CD14-positive monocyte (primary cell): Measurements from ENCODE around the gene ITPK1. TPM values are rescaled to one million over a fixed set of nuclear protein-coding genes. Genes with fewer than 3 reads are reported as not detected.
A peak's percentile ranks its signal among the peaks of the same experiment; 100 is the strongest.

ENCODE experiments used
- DNase-seq, 3 donors: peaks; one replicate each; pipeline ENCODE4 v3.0.0-alpha.2; 2011 to 2022
- H2AFZ ChIP-seq: 2 replicates; pipeline ENCODE4 v1.6.0; 2012; ENCODE audit warnings: mild to moderate bottlenecking, low read depth, low read length, inconsistent platforms; ENCODE audit not compliant: insufficient read depth, poor library complexity, severe bottlenecking
- H3K27ac ChIP-seq, 2 donors: 1 replicate in 1 of 2; 2 replicates in 1 of 2; pipeline ENCODE4 v1.5.1; 2012 to 2013; ENCODE audit warnings: low read length in 2 of 2, control low read depth in 1 of 2, inconsistent platforms in 1 of 2, low read depth in 1 of 2, mild to moderate bottlenecking in 1 of 2
- H3K27me3 ChIP-seq, 2 donors: one replicate each; pipeline versions ENCODE4 v1.6.0 to v1.6.1; 2011 to 2013; ENCODE audit warnings: low read length in 2 of 2; ENCODE audit not compliant: control insufficient read depth in 2 of 2, insufficient read depth in 2 of 2
- H3K36me3 ChIP-seq, 2 donors: replicated peaks in 1 of 2; 1 replicate in 1 of 2; 2 replicates in 1 of 2; pipeline versions ENCODE4 v1.5.1 to v1.6.1; 2012 to 2013; ENCODE audit warnings: low read length in 2 of 2, control low read depth in 1 of 2, inconsistent platforms in 1 of 2, mild to moderate bottlenecking in 1 of 2; ENCODE audit not compliant: insufficient read depth in 2 of 2, control insufficient read depth in 1 of 2
- H3K4me1 ChIP-seq, 2 donors: 1 replicate in 1 of 2; 2 replicates in 1 of 2; pipeline versions ENCODE4 v1.5.1 to v1.6.1; 2012 to 2013; ENCODE audit warnings: low read length in 2 of 2, control low read depth in 1 of 2, inconsistent platforms in 1 of 2, mild to moderate bottlenecking in 1 of 2, moderate library complexity in 1 of 2; ENCODE audit not compliant: insufficient read depth in 2 of 2, control insufficient read depth in 1 of 2
- H3K4me2 ChIP-seq: replicated peaks from 2 replicates; pipeline ENCODE3; 2012; ENCODE audit warnings: low read length, moderate library complexity, mild to moderate bottlenecking; ENCODE audit not compliant: poor library complexity, severe bottlenecking; ENCODE audit errors: extremely low read depth
- H3K4me3 ChIP-seq, 3 experiments: fragments of 200-600 bp in 1 of 3; sonication (generic) in 1 of 3; replicated peaks in 1 of 3; 1 replicate in 2 of 3; 2 replicates in 1 of 3; pipeline ENCODE4 v1.5.1; 2011 to 2013; ENCODE audit warnings: low read length in 3 of 3, mild to moderate bottlenecking in 3 of 3, control low read depth in 2 of 3, low read depth in 2 of 3, inconsistent platforms in 1 of 3, moderate library complexity in 1 of 3
- H3K79me2 ChIP-seq: 2 replicates; pipeline ENCODE4 v1.6.0; 2012; ENCODE audit warnings: mild to moderate bottlenecking, control low read depth, inconsistent platforms, low read length, moderate library complexity; ENCODE audit not compliant: insufficient read depth
- H3K9ac ChIP-seq: 2 replicates; pipeline ENCODE4 v1.6.0; 2017; ENCODE audit warnings: low read length, mild to moderate bottlenecking; ENCODE audit not compliant: insufficient read depth, poor library complexity, severe bottlenecking
- H3K9me3 ChIP-seq, 2 donors: replicated peaks in 1 of 2; 1 replicate in 1 of 2; 2 replicates in 1 of 2; pipeline versions ENCODE4 v1.5.1 to v1.6.1; 2012 to 2013; ENCODE audit warnings: low read length in 2 of 2, control low read depth in 1 of 2; ENCODE audit not compliant: control insufficient read depth in 1 of 2, insufficient read depth in 1 of 2
- H4K20me1 ChIP-seq: 2 replicates; pipeline ENCODE4 v1.6.0; 2012; ENCODE audit warnings: mild to moderate bottlenecking, low read length, control low read depth, moderate library complexity; ENCODE audit not compliant: insufficient read depth
- H3K27ac Mint-ChIP-seq, 7 donors: one replicate each; pipeline ENCODE4 v1.8.0; 2020; ENCODE audit warnings: mild to moderate bottlenecking in 7 of 7, mixed read lengths in 7 of 7, moderate library complexity in 6 of 7, inconsistent platforms in 2 of 7
- H3K27me3 Mint-ChIP-seq, 3 donors: one replicate each; pipeline ENCODE4 v1.8.0; 2021 to 2022; ENCODE audit warnings: low read depth in 3 of 3, mild to moderate bottlenecking in 3 of 3, mixed read lengths in 3 of 3, moderate library complexity in 3 of 3, inconsistent platforms in 1 of 3
- H3K36me3 Mint-ChIP-seq, 2 donors: one replicate each; pipeline ENCODE4 v1.8.0; 2020; ENCODE audit warnings: mixed read lengths in 2 of 2, inconsistent platforms in 1 of 2, mild to moderate bottlenecking in 1 of 2
- H3K4me1 Mint-ChIP-seq: one replicate; pipeline ENCODE4 v1.8.0; 2020; ENCODE audit warnings: mild to moderate bottlenecking, mixed read lengths
- H3K4me3 Mint-ChIP-seq, 2 donors: one replicate each; pipeline ENCODE4 v1.8.0; 2020; ENCODE audit warnings: mild to moderate bottlenecking in 2 of 2, mixed read lengths in 2 of 2, moderate library complexity in 1 of 2
- H3K9me3 Mint-ChIP-seq, 7 donors: one replicate each; pipeline ENCODE4 v1.8.0; 2020 to 2022; ENCODE audit warnings: mixed read lengths in 7 of 7, mild to moderate bottlenecking in 6 of 7, moderate library complexity in 6 of 7, inconsistent platforms in 2 of 7
- CTCF ChIP-seq: fragments of 200-600 bp; IDR thresholded peaks from one replicate; pipeline ENCODE4 v1.8.0; 2022; ENCODE audit warnings: antibody characterized with exemption, mild to moderate bottlenecking
- WGBS: methylation state at CpG from one replicate; pipeline ENCODE4 v1.1.5; 2013; ENCODE audit warnings: missing lambda C conversion rate; ENCODE audit not compliant: insufficient coverage; 5-methylcytosine and 5-hydroxymethylcytosine counted together
- intact Hi-C, 2 donors: fragments of 100-400 bp; cut with micrococcal nuclease; formaldehyde crosslinking; loops; one replicate each; pipeline versions ENCODE4 v1.15.0 to v1.15.1; 2023
- polyA plus RNA-seq, 3 donors: library from polyadenylated mRNA; depleted of rRNA in 1 of 3; unstranded in 2 of 3; stranded (reverse) in 1 of 3; fragments of 300-500 nt in 2 of 3; fragments of >200 nt in 1 of 3; fragmentation: Illumina TruSeq in 2 of 3; gene quantifications; 1 replicate in 2 of 3; 2 replicates in 1 of 3; pipeline ENCODE4 v1.2.3, GENCODE V29; 2012 to 2021

Gene ITPK1
- polyA plus RNA-seq, 3 donors = 57.1 to 144 (median 63.0) TPM

GRCh38 chr14:93012951-93013719 lies 102.6 kb downstream of the ITPK1 start:
- intact Hi-C loops = no loop called here
- peak overlapping the region; percentile 36 for H3K9ac ChIP-seq

GRCh38 chr14:93012506-93012905 lies 103.2 kb downstream of the ITPK1 start:
- Histone ChIP-seq H3K4me3 (no peak overlapping the region), H3K79me2 (peaks cover 95% of the 10 kb centered on the region), H3K9ac (no peak overlapping the region), H3K9me3 (no peaks in the 10 kb centered on the region), H2AFZ (no peak overlapping the region), H3K36me3 (peaks cover 33 to 74% of the 10 kb centered on the region in 2 donors), H4K20me1 (peaks cover 100% of the 10 kb centered on the region), H3K27me3 (no peaks in the 10 kb centered on the region), H3K4me2 (no peak overlapping the region), H3K27ac (peak overlapping the region in 1 of 2 donors; percentile 74), H3K4me1 (peaks cover 41 to 53% of the 10 kb centered on the region in 2 donors)
- Mint-ChIP-seq H3K36me3 (peaks cover 47 to 65% of the 10 kb centered on the region in 2 donors), H3K27me3 (no peaks in the 10 kb centered on the region), H3K27ac (peak overlapping the region in 4 of 7 donors; percentile 2 to 50 (median 34)), H3K9me3 (peaks cover 0 to 1% (median 0%) of the 10 kb centered on the region in 7 donors), H3K4me3 (no peak overlapping the region), H3K4me1 (peaks cover 54% of the 10 kb centered on the region)
- TF ChIP-seq CTCF = no peak
- 94% methylated on average over 7 of the region's 7 CpGs for WGBS
- no peak for DNase-seq
- intact Hi-C loops = no loop called here

More at GRCh38 chr14:93012951-93013719, 102.6 kb downstream of the ITPK1 start:
- Mint-ChIP-seq H3K27ac (peak overlapping the region in 6 of 7 donors; percentile 25 to 89 (median 86)), H3K4me3 (peak overlapping the region in 1 of 2 donors; percentile 46), H3K9me3 (peaks cover 0 to 1% (median 0%) of the 10 kb centered on the region in 7 donors), H3K4me1 (peaks cover 48% of the 10 kb centered on the region), H3K36me3 (peaks cover 45 to 62% of the 10 kb centered on the region in 2 donors), H3K27me3 (no peaks in the 10 kb centered on the region)
- DNase-seq = peak; percentile 10 to 22 (median 18)
- Histone ChIP-seq H3K27ac (peak overlapping the region; percentile 3 to 74), H3K4me1 (peaks cover 35 to 47% of the 10 kb centered on the region in 2 donors), H3K79me2 (peaks cover 94% of the 10 kb centered on the region), H3K9me3 (no peaks in the 10 kb centered on the region), H2AFZ (no peak overlapping the region), H4K20me1 (peaks cover 100% of the 10 kb centered on the region), H3K27me3 (no peaks in the 10 kb centered on the region), H3K36me3 (peaks cover 33 to 68% of the 10 kb centered on the region in 2 donors), H3K4me2 (peak overlapping the region; percentile 46), H3K4me3 (no peak overlapping the region)
- no peak for TF ChIP-seq CTCF
- 70% methylated on average over 8 of the region's 10 CpGs for WGBS
